ENCODE measurements around the gene BOK.
"Not testable (repeated sequence)": the region's sequence is repeated elsewhere in the genome, so short reads cannot be mapped to it uniquely, and the experiment has no call there.

BOK gene

DNA sequence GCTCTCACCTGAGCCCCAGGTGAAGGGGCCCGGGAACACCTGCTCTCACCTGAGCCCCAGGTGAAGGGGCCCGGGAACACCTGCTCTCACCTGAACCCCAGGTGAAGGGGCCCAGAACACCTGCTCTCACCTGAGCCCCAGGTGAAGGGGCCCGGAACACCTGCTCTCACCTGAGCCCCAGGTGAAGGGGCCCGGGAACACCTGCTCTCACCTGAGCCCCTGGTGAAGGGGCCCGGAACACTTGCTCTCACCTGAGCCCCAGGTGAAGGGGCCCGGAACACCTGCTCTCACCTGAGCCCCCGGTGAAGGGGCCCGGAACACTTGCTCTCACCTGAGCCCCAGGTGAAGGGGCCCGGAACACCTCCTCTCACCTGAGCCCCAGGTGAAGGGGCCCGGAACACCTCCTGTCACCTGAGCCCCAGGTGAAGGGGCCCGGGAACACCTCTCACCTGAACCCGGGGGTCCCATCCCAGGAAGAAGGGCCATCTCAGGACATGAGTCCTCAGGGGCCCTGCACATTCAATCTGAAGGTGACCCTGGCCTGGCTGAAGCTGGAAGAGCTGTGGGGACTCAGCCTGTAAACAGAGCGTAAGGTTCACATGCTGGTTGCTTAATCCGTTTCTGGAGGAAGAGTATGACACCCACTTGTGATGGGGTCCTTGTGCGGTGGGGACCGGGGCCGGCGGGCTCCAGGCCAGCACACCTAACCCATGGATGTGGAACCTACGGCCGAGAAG lies 14.5 kb downstream of the BOK start:
- DNase-seq (ENCODE audit: low read depth): not testable (repeated sequence)

DNA sequence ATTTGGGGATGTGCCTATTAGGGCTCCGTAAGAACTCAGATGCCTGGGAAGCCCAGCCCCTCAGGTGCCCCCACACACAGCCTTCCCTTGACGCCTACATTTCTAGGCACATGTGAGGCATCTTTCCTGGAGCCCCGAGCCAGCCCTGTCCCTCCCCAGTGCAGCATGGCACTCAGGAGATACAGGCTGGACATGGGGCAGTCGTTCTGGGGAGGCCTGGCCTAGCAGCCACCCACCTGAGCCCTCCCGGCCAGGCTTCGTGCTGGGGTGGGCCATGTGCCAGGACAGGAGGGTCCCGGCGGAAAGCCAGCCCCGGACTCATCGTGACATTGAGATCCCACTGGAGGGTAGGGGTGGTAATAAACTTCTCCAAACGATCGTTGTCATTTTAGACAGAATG lies 15.2 kb downstream of the BOK start:
- no peak for DNase-seq (ENCODE audit: low read depth)

DNA sequence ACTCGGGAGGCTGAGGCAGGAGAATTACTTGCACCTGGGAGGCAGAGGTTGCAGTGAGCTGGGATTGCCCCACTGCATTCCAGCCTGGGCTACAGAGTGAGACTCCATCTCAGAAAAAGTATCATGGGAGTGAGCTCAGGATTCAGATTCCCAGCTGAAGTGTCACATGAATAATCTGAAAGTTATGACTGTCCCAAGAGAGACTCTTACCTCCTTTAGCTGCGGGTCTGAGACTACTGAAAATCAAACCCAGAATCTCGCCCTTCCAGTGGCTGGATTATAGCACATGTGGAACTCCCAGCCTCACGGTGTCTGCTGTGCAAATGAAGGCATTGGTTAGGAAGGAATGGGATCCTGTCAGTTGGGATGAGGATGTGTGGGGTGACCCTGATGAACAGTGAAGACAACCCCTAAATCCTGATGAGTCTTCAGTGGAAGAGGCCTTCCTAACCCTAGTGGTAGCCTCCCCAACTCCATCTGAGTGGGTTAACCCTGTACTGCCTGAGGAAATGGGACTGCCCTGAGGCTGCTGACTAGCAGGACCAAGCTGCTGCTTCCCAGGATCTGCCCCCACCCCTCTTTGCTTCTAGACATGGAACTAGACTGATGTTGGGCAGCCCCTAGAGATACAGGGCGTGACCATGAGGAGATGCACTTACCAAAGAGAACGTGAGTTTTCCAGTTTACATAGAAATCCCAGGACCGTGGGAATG lies 16.5 kb downstream of the BOK start:
- DNase-seq (ENCODE audit: low read depth): no peak

DNA sequence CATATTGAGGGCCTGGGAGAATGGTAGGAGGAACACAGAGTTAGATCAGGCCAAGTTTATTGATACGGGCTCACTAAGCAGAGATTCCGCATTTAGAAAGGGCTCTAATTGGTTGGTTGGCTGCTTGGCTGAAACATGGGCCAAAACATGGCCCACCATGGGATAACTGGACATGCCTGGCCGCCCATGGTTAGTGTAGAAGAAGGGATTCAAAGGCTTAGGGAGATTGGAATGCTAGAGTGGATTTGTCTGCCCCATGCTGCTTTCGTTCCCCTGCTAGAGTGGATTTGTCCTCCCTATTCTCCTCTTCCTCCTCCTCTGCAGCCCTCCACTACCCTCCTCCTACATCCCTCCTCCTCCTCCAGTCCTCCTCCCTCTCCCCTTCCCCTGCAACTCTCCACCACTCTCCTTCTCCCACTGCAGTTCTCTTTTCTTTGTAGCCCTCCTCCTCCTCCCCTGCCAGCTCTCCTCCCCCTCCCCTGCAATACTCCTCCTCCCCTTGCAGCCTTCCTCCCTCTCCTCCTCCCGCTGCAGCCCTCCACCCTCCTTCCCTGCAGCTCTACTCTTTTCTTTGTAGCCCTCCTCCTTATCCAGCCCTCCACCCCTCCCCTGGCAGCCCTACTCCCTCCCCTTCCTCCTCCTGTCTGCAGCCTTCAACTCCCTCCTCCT lies 17.2 kb downstream of the BOK start:
- no peak for DNase-seq (ENCODE audit: low read depth)

DNA sequence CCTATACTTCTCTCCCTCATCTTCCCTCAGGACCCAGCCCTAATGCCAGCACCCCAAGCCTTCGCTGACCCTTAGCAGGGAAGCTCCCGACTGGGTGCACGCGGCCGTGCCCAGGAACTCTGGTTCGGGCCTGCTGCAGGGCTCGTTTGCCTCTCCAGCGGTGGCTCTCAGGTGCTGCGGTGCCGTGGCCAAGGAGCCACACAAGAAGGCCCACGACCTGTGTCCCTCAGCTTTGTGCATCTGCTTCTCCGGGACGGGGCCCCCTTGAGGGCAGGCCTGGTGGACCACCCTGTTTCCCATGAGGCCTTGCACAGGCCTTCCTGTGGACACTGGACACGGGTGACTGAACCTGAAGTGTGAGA lies 17.7 kb downstream of the BOK start:
- no peak for DNase-seq (ENCODE audit: low read depth)

DNA sequence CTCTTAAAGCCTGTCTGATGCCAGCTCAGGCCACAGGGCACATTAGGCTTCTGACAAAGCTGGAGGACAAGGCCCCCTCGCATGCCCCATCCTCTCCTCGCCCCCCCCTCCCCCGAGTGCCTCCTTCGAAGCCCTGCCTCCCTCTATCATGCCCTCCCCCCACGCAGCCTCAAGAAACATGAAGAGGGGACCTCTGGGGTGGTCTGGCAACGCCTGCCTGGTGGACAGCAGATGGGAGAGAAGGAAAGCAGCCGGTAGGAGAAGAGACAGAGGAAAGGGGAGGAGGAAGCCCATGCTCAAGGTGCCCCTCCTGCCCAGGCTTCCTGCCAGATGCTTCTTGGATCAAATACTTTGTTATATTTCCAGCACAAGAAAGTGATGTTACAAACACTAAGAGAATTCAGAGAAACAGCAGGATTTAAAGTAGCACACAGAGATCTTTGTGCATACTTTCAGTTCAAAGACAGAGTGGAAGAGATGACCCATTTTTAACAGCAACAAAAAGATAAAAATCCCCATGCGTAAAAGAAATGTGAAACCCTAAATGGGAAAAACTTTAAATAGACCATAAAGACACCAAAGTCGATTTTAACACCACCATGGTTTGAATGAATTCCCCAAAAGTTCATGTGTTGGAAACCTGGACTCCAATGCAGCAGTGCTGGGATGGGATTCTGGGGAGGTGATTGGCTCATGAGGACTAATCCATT lies 19.0 kb downstream of the BOK start:
- no peak for DNase-seq (ENCODE audit: low read depth)

DNA sequence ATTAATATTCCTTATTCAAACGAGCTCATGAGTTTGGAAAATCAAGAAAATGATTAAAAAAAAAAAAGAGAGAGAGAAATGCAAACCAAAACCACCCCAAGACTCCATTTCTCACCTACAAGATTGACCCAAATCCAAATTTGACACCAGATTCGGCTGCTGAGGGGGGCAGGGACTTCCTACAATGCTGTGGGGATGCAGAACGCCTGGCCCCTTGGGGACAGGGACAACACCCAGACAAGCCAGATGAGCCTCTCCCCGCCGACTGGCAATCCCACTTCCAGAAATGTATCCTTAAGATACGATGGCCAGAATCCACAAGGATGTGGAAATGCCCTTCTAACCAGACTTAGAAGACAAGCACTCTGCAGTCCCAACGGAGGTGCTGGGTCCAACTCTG lies 20.7 kb downstream of the BOK start:
- DNase-seq (ENCODE audit: low read depth): no peak

DNA sequence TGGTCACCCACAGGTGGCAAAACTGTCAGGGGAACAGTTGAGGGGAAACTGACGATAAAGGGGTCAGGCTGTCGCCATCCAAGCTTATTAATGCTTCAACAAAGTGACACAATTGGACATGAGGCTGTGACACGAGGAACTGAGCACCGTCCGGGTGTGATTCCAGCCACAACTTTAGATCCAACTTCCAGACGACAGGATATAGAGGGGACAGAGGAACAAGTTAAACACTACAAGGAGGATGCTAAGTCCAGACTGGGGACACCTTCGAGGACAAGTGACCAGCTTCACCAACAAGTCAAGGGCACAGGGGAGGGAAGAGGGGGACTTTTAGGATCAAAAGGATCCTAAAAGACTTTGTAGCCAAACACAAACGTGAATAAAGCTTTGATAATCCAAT lies 23.8 kb downstream of the BOK start:
- DNase-seq (ENCODE audit: low read depth): no peak

DNA sequence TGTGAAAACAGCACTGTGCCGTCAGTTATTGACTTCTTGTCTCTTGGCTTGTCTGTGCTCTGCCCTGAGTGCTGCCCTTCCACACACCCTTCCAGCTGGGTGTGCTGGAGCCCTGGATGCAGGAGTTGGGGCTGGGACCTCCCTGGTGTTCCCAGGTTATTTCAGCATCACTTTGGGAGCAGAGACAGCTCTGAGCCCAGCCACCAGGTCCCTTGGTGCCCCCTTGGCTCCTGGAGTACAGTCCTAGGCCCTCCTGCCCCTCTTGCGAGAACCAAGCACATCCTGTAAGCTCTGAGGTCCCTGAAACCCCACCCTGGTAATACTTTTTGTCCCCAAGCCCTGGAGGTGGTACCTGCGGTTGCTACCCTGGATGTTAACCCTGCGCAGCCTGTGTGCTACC lies 24.3 kb downstream of the BOK start:
- no peak for DNase-seq (ENCODE audit: low read depth)

DNA sequence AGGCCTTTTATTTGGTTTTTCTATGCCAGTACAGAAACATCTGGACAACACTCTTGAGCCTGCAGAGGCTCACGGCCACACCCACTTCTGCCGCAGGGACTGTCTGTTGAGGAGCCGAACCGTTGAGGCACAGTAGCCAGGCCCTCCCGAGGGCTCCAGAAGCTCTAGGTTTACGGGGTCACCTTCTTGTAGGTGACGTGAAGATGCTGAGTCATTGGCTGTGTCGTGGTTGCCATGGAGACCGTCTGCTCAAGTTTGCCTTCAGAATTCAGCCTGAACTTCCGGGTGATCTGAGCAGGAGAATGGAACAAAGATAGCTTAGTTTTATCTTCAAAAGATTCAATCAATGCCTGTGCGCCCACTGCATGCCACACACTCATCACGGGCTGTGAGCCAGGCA lies 25.9 kb downstream of the BOK start:
- DNase-seq (ENCODE audit: low read depth): no peak

DNA sequence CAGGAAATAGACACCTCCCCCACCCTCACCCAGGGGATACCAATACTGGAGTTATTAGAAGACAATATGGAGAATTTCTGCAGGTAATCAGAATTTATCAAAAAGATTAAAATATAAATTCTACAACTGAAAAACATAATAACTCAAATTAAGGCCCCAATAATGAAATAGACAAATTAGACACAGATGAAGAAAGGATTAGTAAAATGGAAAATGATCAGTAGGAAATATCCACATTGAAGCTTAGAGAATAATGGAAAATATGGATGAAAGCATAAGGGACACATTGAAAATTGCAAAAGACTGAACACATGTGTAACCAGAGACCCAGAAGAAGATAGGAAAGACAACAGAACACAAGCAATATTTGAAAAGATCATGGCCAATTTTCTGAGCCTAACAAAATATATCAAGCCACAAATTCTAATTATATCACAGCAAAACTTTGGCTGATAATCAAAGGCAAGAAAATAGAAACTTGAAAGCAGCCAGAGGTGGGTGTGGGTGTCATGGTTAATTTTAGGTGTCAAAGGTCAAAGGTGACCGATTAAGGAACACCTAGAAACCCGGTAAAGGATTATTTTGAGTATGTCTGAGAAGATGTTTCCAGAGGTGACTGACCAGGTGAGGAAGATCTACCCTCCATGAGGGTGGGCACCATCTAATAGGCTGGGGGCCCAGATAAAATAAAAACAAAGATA lies 28.2 kb downstream of the BOK start:
- no peak for DNase-seq (ENCODE audit: low read depth)

DNA sequence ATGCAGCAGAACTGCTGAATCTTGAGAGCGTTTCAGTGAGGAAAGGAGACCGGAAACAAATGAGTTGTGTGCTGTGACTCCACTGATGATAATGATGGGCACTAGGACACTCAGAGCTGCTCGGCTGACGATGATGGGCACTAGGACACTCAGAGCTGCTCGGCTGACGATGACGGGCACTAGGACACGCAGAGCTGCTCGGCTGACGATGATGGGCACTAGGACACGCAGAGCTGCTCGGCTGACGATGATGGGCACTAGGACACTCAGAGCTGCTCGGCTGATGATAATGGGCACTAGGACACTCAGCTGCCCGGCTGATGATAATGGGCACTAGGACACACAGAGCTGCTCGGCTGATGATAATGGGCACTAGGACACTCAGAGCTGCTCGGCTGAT lies 31.3 kb downstream of the BOK start:
- not testable (repeated sequence) for DNase-seq (ENCODE audit: low read depth)

DNA sequence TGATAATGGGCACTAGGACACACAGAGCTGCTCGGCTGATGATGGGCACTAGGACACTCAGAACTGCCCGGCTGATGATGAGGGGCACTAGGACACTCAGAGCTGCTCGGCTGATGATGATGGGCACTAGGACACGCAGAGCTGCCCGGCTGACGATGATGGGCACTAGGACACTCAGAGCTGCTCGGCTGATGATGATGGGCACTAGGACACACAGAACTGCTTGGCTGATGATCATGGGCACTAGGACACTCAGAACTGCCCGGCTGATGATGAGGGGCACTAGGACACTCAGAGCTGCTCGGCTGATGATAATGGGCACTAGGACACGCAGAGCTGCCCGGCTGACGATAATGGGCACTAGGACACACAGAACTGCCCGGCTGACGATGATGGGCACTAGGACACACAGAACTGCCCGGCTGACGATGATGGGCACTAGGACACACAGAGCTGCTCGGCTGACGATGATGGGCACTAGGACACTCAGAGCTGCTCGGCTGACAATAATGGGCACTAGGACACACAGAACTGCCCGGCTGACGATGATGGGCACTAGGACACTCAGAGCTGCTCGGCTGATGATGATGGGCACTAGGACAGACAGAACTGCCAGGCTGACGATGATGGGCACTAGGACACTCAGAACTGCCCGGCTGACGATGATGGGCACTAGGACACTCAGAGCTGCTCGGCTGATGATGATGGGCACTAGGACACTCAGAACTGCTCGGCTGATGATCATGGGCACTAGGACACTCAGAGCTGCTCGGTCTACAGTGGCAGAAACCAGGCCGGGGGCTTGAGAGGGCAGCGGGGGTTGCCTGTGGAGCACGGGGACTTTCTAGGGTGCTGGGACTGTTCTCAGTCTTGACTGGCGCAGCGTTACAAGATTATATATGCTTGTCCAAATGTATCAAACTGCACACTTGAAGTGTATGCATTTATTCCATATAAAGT lies 32.2 kb downstream of the BOK start:
- not testable (repeated sequence) for DNase-seq (ENCODE audit: low read depth)

DNA sequence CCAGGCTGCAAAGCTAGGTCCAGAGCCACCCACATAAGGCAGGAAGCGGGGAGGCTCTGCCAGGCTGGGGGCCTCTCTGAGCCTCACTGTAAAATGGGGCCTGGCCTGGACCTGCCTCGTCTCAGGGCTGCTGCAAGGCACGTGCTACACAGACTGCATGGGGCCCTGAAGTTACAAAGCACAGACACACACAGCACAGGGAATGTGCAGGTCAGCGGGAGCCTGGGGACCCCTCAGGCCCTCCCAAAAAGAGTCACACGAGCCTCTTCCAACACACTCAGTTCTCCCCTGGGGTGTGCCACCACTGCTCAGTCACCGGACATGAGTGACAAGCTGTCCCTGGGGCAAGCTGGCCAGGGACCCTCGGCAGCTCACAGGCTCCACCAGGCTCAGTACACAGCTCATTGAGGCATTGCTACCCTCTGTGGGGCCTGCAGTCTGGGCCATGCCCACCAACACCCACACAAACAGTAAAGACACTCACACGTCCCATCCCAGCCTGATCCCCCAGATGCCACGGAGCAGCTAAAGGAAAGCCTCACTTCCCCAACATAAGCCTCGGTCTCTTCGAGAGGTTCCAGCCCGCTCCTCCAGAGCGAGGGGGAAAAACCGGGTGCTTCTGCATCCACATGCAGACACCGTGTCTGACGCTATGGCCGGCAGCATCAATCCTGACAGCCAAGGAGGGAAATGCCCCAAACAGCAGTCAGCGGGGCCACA lies 33.7 kb downstream of the BOK start:
- DNase-seq (ENCODE audit: low read depth): no peak

DNA sequence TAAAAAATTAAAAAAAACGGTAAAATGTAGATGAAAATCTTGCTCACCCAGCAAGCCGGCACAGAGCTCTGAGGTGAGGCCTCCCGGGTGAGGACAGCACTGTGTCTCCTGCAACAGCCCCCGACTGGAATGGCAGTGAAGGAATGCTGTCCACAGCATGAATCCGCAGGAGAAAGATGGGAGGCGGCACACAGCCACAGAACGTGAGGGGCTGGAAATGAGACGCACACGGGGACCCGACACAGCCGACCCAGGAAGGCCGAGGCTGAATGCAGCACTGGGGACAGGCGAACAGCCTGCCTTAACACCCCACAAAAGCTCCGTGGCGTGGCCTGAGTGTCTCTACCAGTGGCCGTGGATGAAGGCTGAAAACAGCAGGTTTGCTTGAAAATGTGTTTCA lies 34.7 kb downstream of the BOK start:
- DNase-seq (ENCODE audit: low read depth): no peak

DNA sequence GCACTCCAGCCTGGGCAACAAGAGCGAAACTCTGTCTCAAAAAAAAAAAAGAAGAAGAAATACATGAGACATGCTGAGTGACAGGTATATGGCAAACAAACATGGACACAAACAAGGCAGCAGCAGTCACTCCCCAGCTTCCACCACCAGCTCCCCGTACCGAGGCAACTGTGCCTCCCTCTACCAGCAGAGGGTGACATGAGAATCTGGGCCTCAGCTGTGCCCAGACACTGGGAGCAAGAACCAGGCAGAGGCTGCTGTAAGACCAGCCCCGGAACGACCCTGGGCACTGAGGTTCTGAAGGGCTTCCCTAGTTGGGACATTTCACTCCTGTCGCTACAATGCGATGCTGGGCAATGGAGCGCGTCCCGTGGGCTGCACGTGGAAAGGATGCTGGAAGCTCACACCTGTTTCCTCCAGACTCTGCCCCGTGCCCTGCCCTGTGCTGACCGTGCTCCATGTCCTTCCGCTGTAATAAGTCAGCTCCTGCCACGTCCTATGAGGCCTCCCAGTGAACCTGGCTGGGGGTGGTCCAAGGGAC lies 37.1 kb downstream of the BOK start:
- DNase-seq (ENCODE audit: low read depth): no peak

DNA sequence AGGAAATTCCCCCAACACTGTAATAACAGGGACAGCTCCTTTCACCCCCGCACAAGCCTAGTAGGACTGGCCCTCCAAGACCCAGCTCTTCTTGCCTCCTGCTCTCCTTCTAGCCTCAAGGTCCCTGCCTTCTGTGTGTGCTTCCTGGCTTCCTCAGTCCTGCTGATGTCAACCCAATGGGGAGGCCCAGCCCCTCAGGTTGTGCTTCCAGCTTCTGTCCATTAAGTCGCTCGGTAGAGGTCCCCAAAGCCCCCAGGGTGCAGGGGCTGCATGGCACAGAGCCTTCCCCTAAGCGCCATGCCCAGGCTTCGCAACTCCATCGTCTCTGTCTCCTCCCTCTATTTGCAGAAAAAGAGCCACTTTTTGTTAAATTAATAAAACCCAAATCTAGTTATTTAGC lies 39.0 kb downstream of the BOK start:
- DNase-seq (ENCODE audit: low read depth): no peak

DNA sequence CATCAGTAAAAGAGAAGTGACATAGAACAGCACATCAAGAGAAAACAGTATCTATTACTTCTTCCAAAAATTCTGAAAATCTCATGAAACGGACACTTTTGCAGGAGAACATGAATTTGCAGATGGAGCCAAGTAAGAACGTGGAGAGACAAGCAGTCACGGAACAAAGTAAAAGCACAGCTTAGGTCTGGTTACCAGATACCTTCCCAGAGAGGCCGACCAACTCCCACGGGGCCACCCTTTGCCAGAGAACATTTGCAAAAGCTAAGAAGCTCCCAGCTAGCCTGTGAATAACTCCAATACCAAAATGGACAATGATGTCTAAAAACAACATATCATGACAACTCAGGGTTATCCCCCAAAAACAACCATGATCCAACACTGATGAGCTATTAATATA lies 39.5 kb downstream of the BOK start:
- DNase-seq (ENCODE audit: low read depth): no peak

DNA sequence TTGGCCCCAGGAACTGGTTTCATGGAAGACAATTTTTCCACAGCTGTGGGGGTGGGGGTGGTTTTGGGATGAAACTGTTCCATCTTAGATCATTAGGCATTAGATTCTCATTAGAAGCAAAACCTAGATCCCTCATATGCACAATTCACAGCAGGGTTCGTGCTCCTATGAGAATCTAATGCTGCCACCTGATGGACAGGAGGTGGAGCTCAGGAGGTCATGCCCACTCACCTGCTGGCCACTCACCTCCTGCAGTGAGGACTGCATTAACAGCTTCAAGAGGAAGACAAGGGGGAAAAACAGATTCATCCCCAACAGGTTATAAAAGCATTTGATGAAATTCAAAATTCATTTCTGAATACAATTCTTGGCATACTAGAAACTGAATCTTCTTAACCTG lies 39.9 kb downstream of the BOK start:
- no peak for DNase-seq (ENCODE audit: low read depth)

DNA sequence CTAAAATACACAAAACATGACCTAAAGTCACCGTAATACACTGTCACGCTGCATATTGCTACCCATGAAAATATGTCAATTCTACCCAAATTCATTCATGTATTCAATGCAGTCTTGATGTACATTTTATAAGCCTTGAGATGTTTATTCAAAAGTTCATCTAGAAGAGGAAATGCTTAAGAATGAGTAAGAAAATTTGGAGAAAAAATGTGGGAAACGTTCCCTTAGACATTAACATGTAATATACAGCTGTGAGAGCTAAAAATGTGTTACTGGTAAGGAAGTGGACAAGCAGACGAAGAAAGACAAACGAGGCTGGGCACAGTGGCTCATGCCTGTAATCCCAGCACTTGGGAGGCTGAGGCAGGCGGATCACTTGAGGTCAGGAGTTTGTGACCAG lies 41.1 kb downstream of the BOK start:
- DNase-seq (ENCODE audit: low read depth): no peak

Data from activated T-cell treated with anti-CD3 and anti-CD28 coated beads for 24 hours (primary cell).